GM12872 (cell line): ENCODE measurements around the gene SLC13A5.

Source experiments
- TF ChIP-seq, protein P1 (sequence below): IDR thresholded peaks from 3 replicates; pipeline ENCODE4 v1.5.1; 2011; ENCODE audit warnings: low read depth, mild to moderate bottlenecking, low read length, moderate library complexity; ENCODE audit not compliant: insufficient read depth

SLC13A5 gene

DNA sequence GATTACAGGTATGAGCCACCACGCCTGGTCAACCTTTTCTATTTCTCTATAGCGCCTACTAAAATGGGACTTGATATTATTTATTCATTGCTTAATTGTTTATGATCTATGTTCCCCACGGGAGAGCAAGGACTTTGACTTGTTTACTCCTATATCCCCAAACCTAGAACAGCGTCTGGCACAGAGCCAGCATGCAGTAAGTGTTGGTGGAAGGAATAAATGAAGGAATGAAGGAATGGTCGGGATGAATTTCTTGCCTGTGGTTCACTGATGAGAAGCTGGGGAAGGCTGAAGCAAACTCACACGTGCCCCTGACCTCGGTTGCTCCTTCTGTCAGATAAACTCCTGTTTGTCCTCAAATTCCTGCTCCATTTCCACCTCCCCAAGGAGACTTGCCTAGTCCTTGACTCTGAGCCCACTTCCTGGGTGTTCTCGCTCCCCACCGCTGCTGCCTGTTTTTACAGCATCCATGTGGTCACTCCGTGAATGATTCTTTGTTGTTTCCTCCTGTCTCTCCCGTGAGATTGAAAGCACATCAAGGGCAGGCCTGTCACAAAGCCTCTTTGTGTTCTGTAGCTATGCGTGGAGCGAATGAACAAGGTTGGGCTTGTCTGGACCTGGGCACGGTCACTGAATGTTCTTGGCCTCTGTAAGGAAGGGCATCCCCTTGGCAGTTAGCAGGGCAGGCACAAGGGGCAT lies 44.3 kb downstream of the SLC13A5 start:
- TF ChIP-seq, protein P1, sequence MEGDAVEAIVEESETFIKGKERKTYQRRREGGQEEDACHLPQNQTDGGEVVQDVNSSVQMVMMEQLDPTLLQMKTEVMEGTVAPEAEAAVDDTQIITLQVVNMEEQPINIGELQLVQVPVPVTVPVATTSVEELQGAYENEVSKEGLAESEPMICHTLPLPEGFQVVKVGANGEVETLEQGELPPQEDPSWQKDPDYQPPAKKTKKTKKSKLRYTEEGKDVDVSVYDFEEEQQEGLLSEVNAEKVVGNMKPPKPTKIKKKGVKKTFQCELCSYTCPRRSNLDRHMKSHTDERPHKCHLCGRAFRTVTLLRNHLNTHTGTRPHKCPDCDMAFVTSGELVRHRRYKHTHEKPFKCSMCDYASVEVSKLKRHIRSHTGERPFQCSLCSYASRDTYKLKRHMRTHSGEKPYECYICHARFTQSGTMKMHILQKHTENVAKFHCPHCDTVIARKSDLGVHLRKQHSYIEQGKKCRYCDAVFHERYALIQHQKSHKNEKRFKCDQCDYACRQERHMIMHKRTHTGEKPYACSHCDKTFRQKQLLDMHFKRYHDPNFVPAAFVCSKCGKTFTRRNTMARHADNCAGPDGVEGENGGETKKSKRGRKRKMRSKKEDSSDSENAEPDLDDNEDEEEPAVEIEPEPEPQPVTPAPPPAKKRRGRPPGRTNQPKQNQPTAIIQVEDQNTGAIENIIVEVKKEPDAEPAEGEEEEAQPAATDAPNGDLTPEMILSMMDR, result no peak

DNA sequence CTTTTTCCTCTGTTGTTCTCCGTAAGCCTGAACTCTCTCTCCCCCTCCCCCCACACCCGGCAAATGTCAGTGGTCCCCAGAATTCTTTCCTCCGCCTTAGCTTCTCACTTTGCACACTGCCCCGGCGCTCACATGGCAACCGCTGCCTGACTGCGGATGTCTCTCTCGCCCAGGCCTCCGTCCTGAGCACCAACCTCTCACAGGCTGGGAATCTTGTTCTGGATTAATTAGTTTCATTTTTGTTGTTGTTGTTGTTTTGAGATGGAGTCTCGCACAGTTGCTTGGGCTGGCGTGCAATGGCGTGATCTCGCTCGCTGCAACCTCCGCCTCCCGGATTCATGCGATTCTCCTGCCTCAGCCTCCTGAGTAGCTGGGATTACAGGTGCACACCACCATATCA lies 45.0 kb downstream of the SLC13A5 start:
- TF ChIP-seq, protein P1, result no peak

DNA sequence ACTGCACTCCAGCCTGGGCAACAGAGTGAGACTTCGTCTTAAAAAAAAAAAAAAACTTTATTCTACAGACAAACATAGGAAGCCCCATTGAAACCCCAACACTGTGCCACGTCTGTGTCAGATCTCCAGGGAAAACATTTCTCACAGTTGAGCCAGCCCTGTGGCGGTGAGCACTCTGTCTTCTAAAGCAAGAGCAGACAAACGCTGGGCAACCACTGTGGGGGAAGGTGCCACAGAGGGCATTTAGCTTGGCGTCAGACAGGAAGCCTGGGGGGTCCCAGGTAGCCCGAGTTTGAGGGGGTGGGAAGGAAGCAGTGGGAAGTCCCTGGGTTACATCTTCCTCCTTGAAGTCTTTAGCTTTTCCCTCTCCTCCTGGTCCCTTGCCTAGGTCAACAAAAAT lies 45.7 kb downstream of the SLC13A5 start:
- TF ChIP-seq, protein P1, result no peak

DNA sequence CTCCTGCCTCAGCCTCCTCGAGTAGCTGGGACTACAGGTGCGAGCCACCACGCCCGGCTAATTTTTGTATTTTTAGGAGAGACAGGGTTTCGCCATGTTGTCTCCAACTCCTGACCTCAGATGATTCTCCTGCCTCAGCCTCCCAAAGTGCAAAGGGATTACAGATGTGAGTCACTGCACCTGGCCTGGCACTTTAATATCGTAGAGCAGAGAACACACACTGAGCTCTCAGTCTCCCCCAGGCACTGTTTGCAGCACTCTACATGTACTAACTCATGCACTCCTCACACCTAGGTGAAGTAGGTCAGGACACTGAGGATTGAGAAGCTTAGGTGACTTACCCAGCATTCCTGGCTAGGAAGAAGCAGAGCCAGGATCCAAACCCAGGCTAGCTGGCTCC lies 46.6 kb downstream of the SLC13A5 start:
- TF ChIP-seq, protein P1, result no peak

DNA sequence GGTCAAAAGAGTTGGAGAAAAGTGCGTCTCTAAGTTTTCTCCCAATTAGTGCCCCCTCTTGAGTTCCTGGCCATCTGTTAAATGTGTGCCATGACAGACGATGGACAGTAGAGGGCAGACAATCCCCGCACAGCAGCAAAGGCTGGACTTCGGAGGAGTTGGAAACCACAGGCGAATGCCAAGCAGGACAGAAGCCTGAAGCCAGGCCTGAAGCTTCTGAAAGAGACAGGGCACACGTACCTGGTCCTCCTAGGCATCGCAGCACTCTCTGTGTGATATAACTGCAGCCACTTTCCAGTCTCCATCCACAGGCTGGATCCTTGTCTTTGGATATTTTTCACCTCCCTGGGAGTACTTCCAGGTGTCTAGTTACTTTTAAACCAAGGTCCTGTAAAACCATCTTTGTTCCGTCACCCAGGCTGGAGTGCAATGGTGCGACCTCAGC lies 47.1 kb downstream of the SLC13A5 start:
- TF ChIP-seq, protein P1, result peak; percentile 91

DNA sequence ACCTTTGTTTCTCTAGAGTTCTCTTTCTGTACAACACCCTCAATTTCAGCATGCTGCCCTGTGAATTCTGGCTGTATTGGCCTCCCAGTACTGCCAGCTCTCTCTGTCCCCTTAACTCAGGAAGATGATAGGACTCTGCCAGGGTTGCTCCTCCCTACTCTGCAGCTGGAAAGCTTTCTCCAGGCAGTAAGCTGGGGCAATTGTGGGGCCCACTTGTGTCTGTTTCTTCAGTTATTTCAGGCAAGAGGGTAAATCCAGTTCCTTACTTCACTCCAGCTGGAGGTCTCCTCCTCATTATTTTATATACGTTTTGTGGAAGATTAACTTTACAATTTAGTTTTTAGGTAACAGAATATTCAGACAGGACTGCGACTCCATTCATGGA lies 51.7 kb downstream of the SLC13A5 start:
- TF ChIP-seq, protein P1, result no peak

DNA sequence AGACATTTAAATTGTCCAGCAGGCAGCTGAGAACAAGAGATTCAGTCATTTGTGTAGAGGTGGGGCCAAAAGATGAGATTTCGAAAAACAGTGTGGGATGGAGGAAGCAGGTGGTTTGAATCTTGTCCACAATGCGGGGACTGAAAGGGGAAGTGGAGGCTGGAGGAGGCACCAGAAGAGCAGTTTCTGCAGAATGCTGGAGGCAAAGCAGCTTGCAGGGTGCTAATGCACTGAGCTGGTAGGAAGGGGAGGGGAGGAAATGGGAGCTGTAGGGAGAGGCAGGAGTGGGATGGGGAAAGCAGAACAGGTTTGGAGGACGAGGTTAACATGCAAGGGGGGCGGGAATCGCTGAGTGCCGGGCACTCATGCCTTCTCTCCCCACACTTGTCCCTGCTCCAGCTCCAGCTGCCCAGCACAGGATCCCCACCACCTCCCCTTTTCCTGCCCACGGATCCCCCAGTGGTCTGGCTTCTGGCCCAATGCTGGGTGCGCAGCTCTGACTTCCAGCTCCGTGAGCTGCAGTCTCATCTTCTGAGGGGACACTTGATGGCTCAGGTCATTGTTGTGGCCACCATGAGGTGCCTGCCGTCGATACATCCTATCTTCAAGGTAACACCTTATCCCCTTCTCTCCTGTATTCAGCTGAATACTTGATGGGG lies 52.2 kb downstream of the SLC13A5 start:
- TF ChIP-seq, protein P1, result no peak
